MV-4-11 (cell line): ENCODE results near the gene NAA38.

Experiments
- DNase-seq: peaks from one replicate; lab custom pipeline; 2025; lab: John Stamatoyannopoulos, UW

NAA38 gene

GRCh38 chr17:7856811-7857712, at the start of gene NAA38:
Gene NAA38, minus strand, starts transcription at chr17:7857559. Its CDS starts 96 bp downstream, at chr17:7857463.
- peak; percentile 99 for DNase-seq

GRCh38 chr17:7903154-7904103, 46.1 kb upstream of the NAA38 start:
- no peak for DNase-seq

- DNase-seq: peak; percentile 55
These were observed 40.4 kb upstream of the NAA38 start for GRCh38 chr17:7897773-7898172.

GRCh38 chr17:7897090-7897489, 39.7 kb upstream of the NAA38 start:
- DNase-seq: no peak

- no peak for DNase-seq
These were observed 37.5 kb upstream of the NAA38 start for GRCh38 chr17:7894866-7895265.

GRCh38 chr17:7894226-7894625, 36.9 kb upstream of the NAA38 start:
- no peak for DNase-seq

GRCh38 chr17:7893187-7893880, 36.0 kb upstream of the NAA38 start:
- no peak for DNase-seq

- DNase-seq: peak; percentile 72
These were observed 32.0 kb upstream of the NAA38 start for GRCh38 chr17:7889166-7889955.

- DNase-seq: peak; percentile 28
These were observed 31.0 kb upstream of the NAA38 start, which contains the start of gene CHD3 for GRCh38 chr17:7888184-7888920. Gene CHD3, plus strand, starts transcription at chr17:7888789. Its CDS starts 212 bp downstream, at chr17:7889001.

GRCh38 chr17:7887482-7888183, 30.3 kb upstream of the NAA38 start:
- DNase-seq: peak; percentile 79

GRCh38 chr17:7887038-7887481, 29.7 kb upstream of the NAA38 start:
- no peak for DNase-seq

- DNase-seq: peak; percentile 28
These were observed 29.1 kb upstream of the NAA38 start for GRCh38 chr17:7886227-7887037.

- peak; percentile 60 for DNase-seq
These were observed 28.2 kb upstream of the NAA38 start for GRCh38 chr17:7885367-7886226.

- DNase-seq: no peak
These were observed 27.4 kb upstream of the NAA38 start for GRCh38 chr17:7884581-7885366.

- no peak for DNase-seq
These were observed 26.5 kb upstream of the NAA38 start for GRCh38 chr17:7883781-7884386.

- DNase-seq: no peak
These were observed 25.3 kb upstream of the NAA38 start for GRCh38 chr17:7882629-7883028.

- DNase-seq: no peak
These were observed 24.7 kb upstream of the NAA38 start for GRCh38 chr17:7882068-7882467.
